H1 (cell line): ENCODE data around the gene TMC3. TPM values are rescaled to one million over a fixed set of nuclear protein-coding genes. Genes with fewer than 3 reads are reported as not detected.

Source experiments
- CTCF ChIA-PET: fragments of 300-600 bp; sonication (Branson Sonifier 250); formaldehyde crosslinking; loops from one replicate; lab custom pipeline; 2021; ENCODE audit not compliant: partially characterized antibody; lab: Charles Lee
- POLR2A ChIA-PET: fragments of 300-600 bp; sonication (Branson Sonifier 250); formaldehyde crosslinking; loops from one replicate; lab custom pipeline; 2021; ENCODE audit warnings: inconsistent platforms; ENCODE audit not compliant: partially characterized antibody; lab: Charles Lee
- DNase-seq, 2 experiments: peaks; one replicate each; pipeline versions ENCODE4 v3.0.0 to v3.0.0-alpha.2; 2010 to 2022; ENCODE audit warnings: low spot score in 2 of 2, low read depth in 1 of 2, mixed read lengths in 1 of 2
- FAIRE-seq: peaks from 2 replicates; lab custom pipeline; 2011; peaks lifted over from hg19 to GRCh38; lab: Jason Lieb, UNC
- H2AFZ ChIP-seq: 2 replicates; pipeline ENCODE4 v1.8.1; 2012; ENCODE audit warnings: low read length, inconsistent platforms
- H2AK5ac ChIP-seq: 2 replicates; pipeline ENCODE4 v1.6.1; 2013; ENCODE audit warnings: low read depth, low read length
- H2BK120ac ChIP-seq: replicated peaks from 2 replicates; pipeline ENCODE3; 2013; ENCODE audit warnings: low read depth, low read length, inconsistent platforms
- H2BK12ac ChIP-seq: 2 replicates; pipeline ENCODE4 v1.6.1; 2013; ENCODE audit warnings: low read depth, low read length
- H2BK15ac ChIP-seq: 2 replicates; pipeline ENCODE4 v1.6.1; 2013; ENCODE audit warnings: low read length
- H2BK20ac ChIP-seq: 2 replicates; pipeline ENCODE4 v1.6.1; 2013; ENCODE audit warnings: low read length
- H2BK5ac ChIP-seq: 2 replicates; pipeline ENCODE4 v1.6.1; 2013; ENCODE audit warnings: low read depth, low read length
- H3K14ac ChIP-seq: 2 replicates; pipeline ENCODE4 v1.6.1; 2013; ENCODE audit warnings: inconsistent platforms; ENCODE audit not compliant: insufficient read length
- H3K18ac ChIP-seq: 2 replicates; pipeline ENCODE4 v1.6.1; 2013; ENCODE audit warnings: low read length; ENCODE audit errors: extremely low read depth
- H3K23ac ChIP-seq: 2 replicates; pipeline ENCODE4 v1.6.1; 2013; ENCODE audit warnings: inconsistent platforms; ENCODE audit not compliant: insufficient read length
- H3K23me2 ChIP-seq: 2 replicates; pipeline ENCODE4 v1.6.1; 2013; ENCODE audit warnings: low read depth, low read length
- H3K27ac ChIP-seq: 2 replicates; pipeline ENCODE4 v1.6.1; 2011; ENCODE audit warnings: low read depth, low read length, inconsistent platforms
- H3K27me3 ChIP-seq, 4 experiments: replicated peaks in 1 of 4; 1 replicate in 1 of 4; 2 replicates in 3 of 4; pipeline versions ENCODE4 v1.6.1 to v1.8.1; 2011 to 2013; ENCODE audit warnings: low read length in 3 of 4, mild to moderate bottlenecking in 3 of 4, inconsistent platforms in 2 of 4, mixed read lengths in 2 of 4, moderate library complexity in 1 of 4; ENCODE audit not compliant: control insufficient read depth in 3 of 4, insufficient read depth in 3 of 4; ENCODE audit errors: extremely low read depth in 1 of 4
- H3K36me3 ChIP-seq, 4 experiments: 2 replicates each; pipeline versions ENCODE4 v1.6.1 to v1.8.1; 2011 to 2013; ENCODE audit warnings: mild to moderate bottlenecking in 4 of 4, low read length in 3 of 4, moderate library complexity in 2 of 4, control low read depth in 1 of 4, inconsistent platforms in 1 of 4; ENCODE audit not compliant: insufficient read depth in 4 of 4, control insufficient read depth in 2 of 4
- H3K4ac ChIP-seq: replicated peaks from 2 replicates; pipeline ENCODE3; 2013; ENCODE audit warnings: low read length, low read depth, mixed read lengths, inconsistent platforms; ENCODE audit not compliant: insufficient read length
- H3K4me1 ChIP-seq, 4 experiments: replicated peaks in 1 of 4; 1 replicate in 1 of 4; 2 replicates in 3 of 4; pipeline versions ENCODE4 v1.6.1 to v1.8.1; 2011 to 2013; ENCODE audit warnings: low read length in 3 of 4, inconsistent platforms in 2 of 4, mixed read lengths in 1 of 4; ENCODE audit not compliant: insufficient read depth in 4 of 4, control insufficient read depth in 3 of 4
- H3K4me2 ChIP-seq, 2 experiments: 2 replicates each; pipeline versions ENCODE4 v1.6.1 to v1.8.1; 2011 to 2013; ENCODE audit warnings: low read depth in 2 of 2, low read length in 2 of 2, control low read depth in 1 of 2, inconsistent platforms in 1 of 2, mild to moderate bottlenecking in 1 of 2; ENCODE audit not compliant: insufficient read depth in 1 of 2
- H3K4me3 ChIP-seq, 4 experiments: fragments of 200-600, 300-600 bp in 1 of 4; sonication (generic), shearing (Covaris generic), sonication (Bioruptor Twin) in 1 of 4; 2 replicates each; pipeline versions ENCODE4 v1.5.1 to v1.8.1; 2011 to 2016; ENCODE audit warnings: low read length in 4 of 4, low read depth in 3 of 4, control low read depth in 2 of 4, inconsistent platforms in 2 of 4, mild to moderate bottlenecking in 2 of 4, mixed read lengths in 1 of 4, moderate library complexity in 1 of 4; ENCODE audit not compliant: insufficient read depth in 2 of 4; ENCODE audit errors: extremely low read depth in 1 of 4
- H3K56ac ChIP-seq: replicated peaks from 2 replicates; pipeline ENCODE3; 2013; ENCODE audit warnings: low read depth, mild to moderate bottlenecking, mixed read lengths, low read length, inconsistent platforms; ENCODE audit not compliant: insufficient read length
- H3K79me1 ChIP-seq: 2 replicates; pipeline ENCODE4 v1.6.1; 2013; ENCODE audit warnings: low read depth, low read length, control low read depth
- H3K79me2 ChIP-seq, 2 experiments: 2 replicates each; pipeline versions ENCODE4 v1.6.1 to v1.8.1; 2012 to 2013; ENCODE audit warnings: low read length in 2 of 2, mild to moderate bottlenecking in 2 of 2, inconsistent platforms in 1 of 2; ENCODE audit not compliant: insufficient read depth in 2 of 2, control insufficient read depth in 1 of 2
- H3K9ac ChIP-seq, 4 experiments: replicated peaks in 1 of 4; 1 replicate in 1 of 4; 2 replicates in 3 of 4; pipeline versions ENCODE4 v1.6.1 to v1.8.1; 2011 to 2013; ENCODE audit warnings: low read depth in 3 of 4, low read length in 3 of 4, control low read depth in 2 of 4, mild to moderate bottlenecking in 2 of 4, moderate library complexity in 2 of 4, inconsistent platforms in 1 of 4; ENCODE audit errors: extremely low read depth in 1 of 4
- H3K9me3 ChIP-seq, 2 experiments: 2 replicates each; pipeline versions ENCODE4 v1.6.1 to v1.8.1; 2012 to 2013; ENCODE audit warnings: mild to moderate bottlenecking in 2 of 2, moderate library complexity in 2 of 2, control low read depth in 1 of 2, inconsistent platforms in 1 of 2, low read depth in 1 of 2, low read length in 1 of 2, mixed read lengths in 1 of 2; ENCODE audit not compliant: insufficient read depth in 2 of 2
- H4K20me1 ChIP-seq, 2 experiments: replicated peaks in 1 of 2; 2 replicates each; pipeline versions ENCODE3 to v1.8.1; 2011 to 2013; ENCODE audit warnings: inconsistent platforms in 2 of 2, low read length in 2 of 2, mild to moderate bottlenecking in 1 of 2; ENCODE audit not compliant: insufficient read depth in 2 of 2, control insufficient read depth in 1 of 2
- H4K5ac ChIP-seq: 2 replicates; pipeline ENCODE4 v1.6.1; 2013; ENCODE audit warnings: low read length, low read depth, mixed read lengths, inconsistent platforms; ENCODE audit not compliant: insufficient read length
- H4K8ac ChIP-seq: 2 replicates; pipeline ENCODE4 v1.8.0; 2013; ENCODE audit warnings: mild to moderate bottlenecking, moderate library complexity, low read length, inconsistent platforms; ENCODE audit not compliant: insufficient read depth; ENCODE audit errors: extremely low read depth
- H4K91ac ChIP-seq: replicated peaks from 2 replicates; pipeline ENCODE3; 2013; ENCODE audit warnings: low read length, mixed read lengths, inconsistent platforms; ENCODE audit not compliant: insufficient read length
- FOSL1 ChIP-seq: IDR thresholded peaks from 2 replicates; pipeline ENCODE4 v1.6.1; 2011; ENCODE audit warnings: mild to moderate bottlenecking, low read depth, low read length, moderate library complexity; ENCODE audit not compliant: insufficient read depth
- KDM4A ChIP-seq: IDR thresholded peaks from one replicate; pipeline ENCODE4 v1.7.1; 2012; ENCODE audit warnings: low read depth, mild to moderate bottlenecking, moderate library complexity, low read length, inconsistent platforms; ENCODE audit not compliant: severe bottlenecking
- MAFK ChIP-seq: IDR thresholded peaks from 2 replicates; pipeline ENCODE4 v1.6.1; 2012; ENCODE audit warnings: low read depth, mild to moderate bottlenecking, improper control_type of control experiment, low read length
- RFX5 ChIP-seq: IDR thresholded peaks from 2 replicates; pipeline ENCODE4 v1.6.1; 2011; ENCODE audit warnings: low read depth, low read length, improper control_type of control experiment, borderline replicate concordance
- WGBS, 2 experiments: shearing (Covaris generic) in 1 of 2; methylation state at CpG; one replicate each; pipeline versions ENCODE4 v1.1.6 to v1.1.7; 2013 to 2015; ENCODE audit warnings: low lambda C conversion rate in 2 of 2, mixed read lengths in 2 of 2, inconsistent platforms in 1 of 2, low coverage in 1 of 2, missing lambda C conversion rate in 1 of 2; ENCODE audit not compliant: insufficient replicate concordance in 2 of 2, insufficient coverage in 1 of 2, insufficient read length in 1 of 2; ENCODE audit errors: extremely low coverage in 1 of 2, missing lambda C conversion rate in 1 of 2; 5-methylcytosine and 5-hydroxymethylcytosine counted together
- polyA plus RNA-seq, 7 experiments: library from polyadenylated mRNA; depleted of rRNA in 3 of 7; stranded (reverse) in 5 of 7; unstranded in 2 of 7; fragments of >200 nt in 5 of 7; fragments of 200-250 nt in 2 of 7; gene quantifications; 1 replicate in 5 of 7; 2 replicates in 1 of 7; 4 replicates in 1 of 7; pipeline versions ENCODE4 v1.2.1 to v1.2.3, GENCODE V29; 2011 to 2013; ENCODE audit warnings: missing spikeins in 2 of 7, mixed read lengths in 2 of 7
- total RNA-seq: library from RNA; stranded (reverse); fragmentation: NEBNext Ultra II Directional; extraction: Animal tissue kit (Norgen Biotek cat#: 25700); gene quantifications from 2 replicates; pipeline ENCODE4 v1.2.1, GENCODE V29; 2021

TMC3 gene
- total and polyA plus RNA-seq, 2 of the 8 experiments (the other 6 are each of a cell fraction or from before 2014, with no cell fraction given) = not detected

- Histone ChIP-seq H3K9me3 (no peaks in the 10 kb centered on the region; a peak in 1 of 4 replicates), H3K36me3 (no peaks in the 10 kb centered on the region), H3K4me3 (no peak overlapping the region), H2BK12ac (no peak overlapping the region), H3K23me2 (no peaks in the 10 kb centered on the region), H2BK20ac (no peak overlapping the region), H3K14ac (no peak overlapping the region), H3K23ac (no peak overlapping the region), H2BK15ac (no peak overlapping the region), H4K5ac (no peak overlapping the region), H3K4ac (no peak overlapping the region), H4K8ac (no peak overlapping the region), H3K18ac (no peak overlapping the region), H3K79me2 (no peaks in the 10 kb centered on the region), H3K27ac (no peak overlapping the region), H3K27me3 (no peaks in the 10 kb centered on the region), H3K9ac (no peak overlapping the region), H3K56ac (no peak overlapping the region), H3K4me1 (peaks cover 0 to 7% (median 3%) of the 10 kb centered on the region in 4 experiments; a peak in 3 of 7 replicates), H2AK5ac (no peak overlapping the region), H3K79me1 (no peaks in the 10 kb centered on the region), H4K20me1 (no peaks in the 10 kb centered on the region), H2BK5ac (no peak overlapping the region), H2AFZ (no peak overlapping the region), H2BK120ac (no peak overlapping the region), H4K91ac (no peak overlapping the region), H3K4me2 (no peak overlapping the region)
- FAIRE-seq = no peak
- ChIA-PET CTCF (interaction anchor here (1.0 to 1.7 kb wide), 3 partner anchors 12 to 525 kb away, joined by 3 to 4 read pairs (median 3); no protein-coding TSS in a partner anchor), POLR2A (no interaction called here)
- no peak for DNase-seq
- TF ChIP-seq RFX5 (no peak), MAFK (no peak), FOSL1 (no peak), KDM4A (no peak)
- 96% methylated on average over 9 of the region's 32 CpGs; no CpG with 5 or more reads in 1 of the 2 experiments for WGBS, 2 experiments
Measured at GRCh38 chr15:81413851-81414250, 39.8 kb upstream of the TMC3 start.
